HL-60 (cell line): ENCODE measurements around the gene SORCS2.

Experiments
- DNase-seq, 2 experiments: peaks; one replicate each; pipeline ENCODE4 v3.0.0-alpha.2; 2010 to 2020; ENCODE audit warnings: low read depth in 1 of 2, low spot score in 1 of 2
- H3K27ac ChIP-seq: fragments of 250-450 bp; sonication (Bioruptor Pico); replicated peaks from 2 replicates; pipeline ENCODE4 v1.5.1; 2020; ENCODE audit warnings: mild to moderate bottlenecking, moderate library complexity
- H3K27me3 ChIP-seq: fragments of 250-450 bp; sonication (Bioruptor Pico); 2 replicates; pipeline ENCODE4 v1.5.1; 2021; ENCODE audit warnings: mild to moderate bottlenecking, moderate library complexity; ENCODE audit not compliant: insufficient read depth, poor library complexity, severe bottlenecking
- H3K4me3 ChIP-seq: replicated peaks from 2 replicates; pipeline ENCODE4 v1.5.1; 2011; ENCODE audit warnings: mild to moderate bottlenecking, control low read depth, low read length; ENCODE audit not compliant: insufficient read depth
- CTCF ChIP-seq: IDR thresholded peaks from one replicate; pipeline ENCODE4 v1.5.1; 2011; ENCODE audit warnings: low read length, control low read depth, inconsistent platforms; ENCODE audit not compliant: insufficient read depth
- GABPA ChIP-seq: IDR thresholded peaks from 2 replicates; pipeline ENCODE4 v1.6.1; 2012; ENCODE audit warnings: low read depth
- POLR2AphosphoS5 ChIP-seq: IDR thresholded peaks from 2 replicates; pipeline ENCODE4 v1.6.1; 2012; ENCODE audit warnings: low read depth
- REST ChIP-seq: IDR thresholded peaks from 2 replicates; pipeline ENCODE4 v1.6.1; 2012; ENCODE audit warnings: low read depth; ENCODE audit not compliant: insufficient replicate concordance
- SPI1 ChIP-seq: IDR thresholded peaks from 2 replicates; pipeline ENCODE4 v1.6.1; 2012; ENCODE audit warnings: low read depth, mild to moderate bottlenecking, borderline replicate concordance

The SORCS2 gene

GRCh38 chr4:7735395-7735794 is 543.1 kb downstream of the SORCS2 start:
- Histone ChIP-seq H3K4me3 (no peak overlapping the region), H3K27ac (no peak overlapping the region), H3K27me3 (no peaks in the 10 kb centered on the region)
- TF ChIP-seq SPI1 (no peak), POLR2AphosphoS5 (no peak), REST (no peak), GABPA (no peak), CTCF (no peak)
- no peak for DNase-seq

- no peak overlapping the region for H3K4me3 ChIP-seq
- TF ChIP-seq REST (no peak), CTCF (no peak), GABPA (no peak), POLR2AphosphoS5 (no peak), SPI1 (no peak)
- no peak for DNase-seq
- no peak overlapping the region for H3K27ac ChIP-seq
- H3K27me3 ChIP-seq: no peaks in the 10 kb centered on the region
Observed at GRCh38 chr4:7735961-7736360, 543.6 kb downstream of the SORCS2 start.

GRCh38 chr4:7736436-7737267 is 544.3 kb downstream of the SORCS2 start:
- Histone ChIP-seq H3K27me3 (no peaks in the 10 kb centered on the region), H3K4me3 (no peak overlapping the region), H3K27ac (no peak overlapping the region)
- TF ChIP-seq CTCF (no peak), REST (no peak), POLR2AphosphoS5 (no peak), GABPA (no peak), SPI1 (no peak)
- no peak for DNase-seq
